ENCODE measurements around the gene P3H4. TPM values are rescaled to one million over a fixed set of nuclear protein-coding genes. Genes with fewer than 3 reads are reported as not detected.

P3H4 gene
- polyA plus RNA-seq, 2 of the 4 experiments (the other 2 are of a cell fraction) = 36.0 to 52.8 TPM

DNA sequence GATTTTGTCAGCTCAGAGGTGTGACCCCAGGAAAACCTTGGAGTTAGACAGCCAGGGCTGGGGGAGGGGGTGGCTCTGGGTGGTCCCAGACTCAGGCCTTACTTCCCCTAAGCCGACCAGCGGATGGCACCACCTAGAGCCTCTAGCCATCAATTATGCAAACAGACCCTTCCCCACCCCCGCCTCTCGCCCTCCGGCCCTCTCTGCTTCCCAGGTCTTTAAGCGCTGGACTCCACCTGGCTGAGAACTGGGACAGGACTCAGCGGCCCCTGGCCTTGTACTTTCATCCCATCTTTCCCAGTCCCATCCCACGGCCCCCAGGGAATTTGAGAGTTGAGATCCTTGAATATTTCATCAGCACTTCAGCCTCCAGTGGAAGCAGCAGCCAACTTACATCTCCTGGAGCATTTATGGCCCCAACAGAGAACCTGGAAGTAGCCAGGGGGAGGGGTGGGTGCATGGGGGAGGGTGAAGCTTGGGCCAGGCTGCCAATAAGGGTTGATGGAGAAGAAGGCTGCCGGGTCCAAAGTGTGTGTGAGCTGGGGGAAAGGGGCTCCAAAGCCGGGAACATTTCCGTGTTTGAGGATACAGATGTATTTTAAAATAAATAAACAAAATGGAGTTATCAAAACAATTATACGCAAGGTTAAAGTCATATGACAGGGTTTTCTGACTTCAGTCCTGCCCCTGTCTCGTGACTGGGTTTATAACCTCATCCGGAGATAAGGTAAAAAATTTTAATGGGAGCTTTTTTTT, 17.8 kb downstream of the P3H4 start (continued):
- TF ChIP-seq HOXB5 (CRISPR knock-in tag; IDR thresholded peaks at IDR 0.05) = peak; percentile 65; the same call in 1 of the 2 replicates

DNA sequence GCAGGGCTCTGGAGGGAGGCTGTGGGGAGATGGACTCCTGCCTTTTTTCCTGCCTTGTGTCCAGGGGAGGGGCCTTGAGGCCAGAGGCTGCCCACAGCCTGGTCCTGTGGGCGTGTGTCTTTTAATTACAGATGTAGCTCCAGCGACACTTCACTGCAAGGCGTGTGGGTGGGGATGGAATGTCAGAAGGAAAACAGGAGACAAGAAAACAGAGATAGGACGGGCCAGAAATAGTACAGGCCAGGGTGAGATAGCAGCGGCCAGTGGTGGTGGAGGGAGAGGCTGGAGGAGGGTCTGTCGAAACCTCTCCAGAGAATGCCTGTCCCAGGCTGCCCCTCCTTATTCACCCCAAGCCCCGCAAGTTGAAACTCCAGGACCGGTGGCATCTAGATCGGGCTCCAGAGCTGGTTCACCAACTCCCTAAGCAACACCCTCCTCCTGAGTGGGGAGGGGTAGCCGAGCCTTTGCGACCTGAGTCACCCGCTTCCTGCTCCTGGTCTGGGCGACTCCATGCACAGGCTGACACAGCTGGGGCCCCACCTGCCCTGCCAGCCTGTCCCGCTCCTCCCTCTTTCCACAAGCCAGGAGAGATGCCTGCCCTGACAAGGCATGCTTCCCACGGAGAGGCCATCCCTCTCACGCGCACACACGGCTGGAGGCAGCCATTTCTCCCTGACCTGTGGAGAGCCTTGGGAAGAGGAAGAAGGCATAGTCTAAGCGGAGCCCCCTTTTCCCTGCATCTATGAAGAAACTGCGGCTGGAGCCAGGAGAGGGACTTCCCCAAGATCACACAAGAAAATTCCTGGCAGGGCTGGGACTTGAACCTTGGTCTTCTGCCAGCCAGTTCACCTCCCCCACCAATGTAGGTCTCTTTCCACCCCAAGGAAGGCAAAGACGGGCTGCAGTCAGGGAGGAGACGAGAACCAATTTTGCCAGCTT, 18.6 kb downstream of the P3H4 start:
- ChIA-PET POLR2A (interaction anchor here (0.8 to 3.1 kb wide), 7 partner anchors 9 to 104 kb away, joined by 3 to 18 read pairs (median 5); partner anchors contain the start of gene HAP1), CTCF (interaction anchor here (1.1 to 96.0 kb wide), 3 partner anchors 5 to 167 kb away, joined by 4 to 3262 read pairs (median 3262); partner anchors contain the start of genes FKBP10, GAST, HAP1 and JUP)
- Histone ChIP-seq H3K4me2 (peak overlapping the region; percentile 73), H3K27ac (peak overlapping the region; percentile 86 to 92), H3K9me3 (no peaks in the 10 kb centered on the region), H3K4me1 (peaks cover 49% of the 10 kb centered on the region), H3K4me3 (peak overlapping the region; percentile 20)
- no peak for FAIRE-seq
- TF ChIP-seq POLR2A (IDR thresholded peaks at IDR 0.05; ENCODE audit: low read length) (peak; percentile 33), PHF8 (IDR thresholded peaks at IDR 0.05; ENCODE audit: borderline replicate concordance, low read depth) (no peak), ZFP36 (IDR thresholded peaks at IDR 0.05; ENCODE audit: borderline replicate concordance, partially characterized antibody) (no peak), FOSL2 (IDR thresholded peaks at IDR 0.05) (no peak), FOSL2 (CRISPR knock-in tag; IDR thresholded peaks at IDR 0.05) (peak; percentile 86), CBX8 (IDR thresholded peaks at IDR 0.05) (no peak), HDAC2 (IDR thresholded peaks at IDR 0.05) (no peak), RARB (CRISPR knock-in tag; IDR thresholded peaks at IDR 0.05) (no peak), HOXB13 (CRISPR knock-in tag; IDR thresholded peaks at IDR 0.05; ENCODE audit: low read depth) (no peak), HES2 (IDR thresholded peaks at IDR 0.05) (no peak), HOXB5 (CRISPR knock-in tag; IDR thresholded peaks at IDR 0.05) (no peak; the same call in 1 of the 2 replicates), TFCP2L1 (CRISPR knock-in tag; IDR thresholded peaks at IDR 0.05) (peak; percentile 53; the same call in 1 of the 2 replicates), RNF2 (IDR thresholded peaks at IDR 0.05; ENCODE audit: borderline replicate concordance, low read depth) (no peak), MAZ (IDR thresholded peaks at IDR 0.05; ENCODE audit: borderline replicate concordance, low read depth, low read length) (0 out of 2 replicates have a peak, but pooled peaks have one; percentile 47), EHF (CRISPR knock-in tag; IDR thresholded peaks at IDR 0.05) (no peak), GATA3 (IDR thresholded peaks at IDR 0.05; ENCODE audit: borderline replicate concordance) (peak; percentile 64), ESRRA (IDR thresholded peaks at IDR 0.05; ENCODE audit: borderline replicate concordance, low read length) (no peak), ZNF302 (CRISPR knock-in tag; IDR thresholded peaks at IDR 0.05) (no peak), HEYL (CRISPR knock-in tag; IDR thresholded peaks at IDR 0.05) (no peak), MAX (IDR thresholded peaks at IDR 0.05) (peak; percentile 78; the same call in 1 of the 2 replicates), JUN (IDR thresholded peaks at IDR 0.05) (peak; percentile 5 to 48; a peak in 2 of 5 replicates), JUNB (IDR thresholded peaks at IDR 0.05) (no peak), SREBF2 (IDR thresholded peaks at IDR 0.05) (no peak)
- TF ChIP-seq, protein P1, sequence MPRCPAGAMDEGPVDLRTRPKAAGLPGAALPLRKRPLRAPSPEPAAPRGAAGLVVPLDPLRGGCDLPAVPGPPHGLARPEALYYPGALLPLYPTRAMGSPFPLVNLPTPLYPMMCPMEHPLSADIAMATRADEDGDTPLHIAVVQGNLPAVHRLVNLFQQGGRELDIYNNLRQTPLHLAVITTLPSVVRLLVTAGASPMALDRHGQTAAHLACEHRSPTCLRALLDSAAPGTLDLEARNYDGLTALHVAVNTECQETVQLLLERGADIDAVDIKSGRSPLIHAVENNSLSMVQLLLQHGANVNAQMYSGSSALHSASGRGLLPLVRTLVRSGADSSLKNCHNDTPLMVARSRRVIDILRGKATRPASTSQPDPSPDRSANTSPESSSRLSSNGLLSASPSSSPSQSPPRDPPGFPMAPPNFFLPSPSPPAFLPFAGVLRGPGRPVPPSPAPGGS (IDR thresholded peaks at IDR 0.05) = no peak
- ATAC-seq = peak; percentile 86 to 89
- WGBS (ENCODE audit: missing lambda C conversion rate) = 2% methylated on average over 22 of the region's 22 CpGs
- peak; percentile 68 to 93 for DNase-seq (ENCODE audit: low read depth in 1 of 2, low spot score in 1 of 2)

Data from A549 (cell line).